Measurements from ENCODE around the gene CYP4F12.

The CYP4F12 gene

DNA sequence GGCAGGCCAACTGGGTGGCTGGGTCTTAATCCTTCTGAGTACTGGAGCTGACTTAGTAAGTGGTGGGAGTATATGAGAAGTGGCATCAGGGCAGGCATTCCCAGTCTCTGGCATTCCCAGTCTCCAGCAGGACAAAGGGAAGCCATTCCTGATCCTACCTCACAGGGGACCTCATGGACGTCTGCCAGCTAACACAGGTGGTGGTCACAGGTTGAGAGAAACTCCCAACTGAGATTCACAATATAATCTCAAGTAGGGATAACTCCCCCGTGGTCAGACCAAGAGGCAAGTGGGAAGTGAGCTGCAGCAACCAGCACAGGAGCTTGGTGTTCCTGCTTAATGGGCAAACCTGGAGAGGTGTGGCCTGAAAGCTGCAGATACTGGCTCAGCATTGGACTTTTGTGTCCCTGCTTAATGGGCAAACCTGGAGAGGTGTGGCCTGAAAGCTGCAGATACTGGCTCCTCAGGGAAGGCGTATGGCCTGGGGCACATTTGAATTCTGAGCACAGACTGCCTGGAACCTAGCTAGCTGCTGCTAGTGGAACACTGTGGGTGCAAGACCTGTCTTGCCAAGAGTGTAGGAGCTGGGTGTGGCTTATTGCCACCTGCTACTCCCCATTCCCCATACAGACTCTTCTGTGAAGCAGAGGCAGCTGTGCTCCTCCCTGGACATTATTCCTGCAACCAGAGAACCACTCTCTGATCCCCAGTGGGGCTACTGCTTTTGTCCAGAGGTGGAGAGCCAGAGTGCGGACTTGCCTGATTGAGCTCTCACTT is 29.1 kb downstream of the CYP4F12 start:
- Histone ChIP-seq H3K27ac (ENCODE audit: low read depth, low read length) (peak overlapping the region; percentile 51), H3K27me3 (ENCODE audit: control insufficient read depth in 1 of 2, insufficient read depth in 2 of 2, low read length in 2 of 2) (no peaks in the 10 kb centered on the region)

DNA sequence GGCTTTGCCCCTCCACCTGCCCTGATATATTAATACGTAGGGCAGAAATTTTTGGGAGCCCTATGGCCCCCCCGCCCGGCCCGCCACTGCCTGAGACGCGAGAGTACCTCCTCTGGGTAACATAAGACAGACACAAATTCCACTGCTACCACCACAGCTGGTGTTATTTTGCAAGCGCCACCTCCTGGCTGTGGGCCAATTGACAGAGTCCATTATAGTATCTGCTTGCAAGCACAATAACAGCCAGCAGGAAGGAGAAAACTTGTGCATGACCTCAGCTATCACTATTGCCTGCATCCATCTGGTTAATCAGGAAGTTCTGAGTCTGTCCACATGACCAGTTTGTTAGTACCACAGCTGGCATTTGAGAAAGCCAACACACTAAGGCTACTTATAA is 29.6 kb downstream of the CYP4F12 start:
- Histone ChIP-seq H3K27ac (ENCODE audit: low read depth, low read length) (peak overlapping the region; percentile 51), H3K4me3 (ENCODE audit: low read depth in 1 of 2, low read length in 2 of 2) (peak overlapping the region in 1 of 2 donors; percentile 43), H3K4me1 (ENCODE audit: control insufficient read depth in 1 of 2, insufficient read depth in 2 of 2, low read length in 2 of 2) (peaks cover 15 to 30% of the 10 kb centered on the region in 2 donors), H3K9me3 (ENCODE audit: control insufficient read depth in 1 of 2, low read length in 2 of 2) (no peaks in the 10 kb centered on the region), H3K36me3 (ENCODE audit: control insufficient read depth in 1 of 2, insufficient read depth in 2 of 2, low read length in 2 of 2) (peaks cover 4 to 15% of the 10 kb centered on the region in 2 donors), H3K27me3 (ENCODE audit: control insufficient read depth in 1 of 2, insufficient read depth in 2 of 2, low read length in 2 of 2) (no peaks in the 10 kb centered on the region), H3K9ac (ENCODE audit: low read depth in 1 of 2, low read length in 2 of 2) (peak overlapping the region; percentile 39 to 52)

More for the DNA sequence above, 29.1 kb downstream of the CYP4F12 start:
- peak overlapping the region; percentile 39 to 52 for H3K9ac ChIP-seq (ENCODE audit: low read depth in 1 of 2, low read length in 2 of 2)
- H3K4me3 ChIP-seq (ENCODE audit: low read depth in 1 of 2, low read length in 2 of 2), result peak overlapping the region; percentile 5 to 43
- H3K36me3 ChIP-seq (ENCODE audit: control insufficient read depth in 1 of 2, insufficient read depth in 2 of 2, low read length in 2 of 2), result peaks cover 10 to 21% of the 10 kb centered on the region in 2 donors
- no peaks in the 10 kb centered on the region for H3K9me3 ChIP-seq (ENCODE audit: control insufficient read depth in 1 of 2, low read length in 2 of 2)
- H3K4me1 ChIP-seq (ENCODE audit: control insufficient read depth in 1 of 2, insufficient read depth in 2 of 2, low read length in 2 of 2), result peaks cover 15 to 30% of the 10 kb centered on the region in 2 donors

DNA sequence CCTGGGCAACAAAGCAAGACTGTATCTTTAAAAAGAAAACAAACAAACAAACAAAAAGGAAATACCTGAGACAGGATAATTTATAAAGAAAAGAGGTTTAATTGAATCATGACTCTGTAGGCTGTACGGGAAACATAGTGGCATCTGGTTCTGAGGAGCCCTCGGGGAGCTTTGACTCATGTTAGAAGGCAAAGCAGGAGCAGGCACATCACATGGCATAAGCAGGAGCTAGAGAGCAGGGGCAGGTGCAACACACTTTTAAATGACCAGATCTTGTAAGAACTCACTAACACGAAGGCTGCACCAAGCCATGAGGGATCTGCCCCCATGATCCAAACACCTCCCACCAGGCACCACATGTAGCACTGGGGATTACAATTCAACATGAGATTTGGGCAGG is 41.8 kb downstream of the CYP4F12 start:
- H3K27me3 ChIP-seq (ENCODE audit: control insufficient read depth in 1 of 2, insufficient read depth in 2 of 2, low read length in 2 of 2), result peaks cover 0 to 8% of the 10 kb centered on the region in 2 donors
- H3K4me1 ChIP-seq (ENCODE audit: control insufficient read depth in 1 of 2, insufficient read depth in 2 of 2, low read length in 2 of 2), result peaks cover 10 to 11% of the 10 kb centered on the region in 2 donors
- no peak overlapping the region for H3K4me3 ChIP-seq (ENCODE audit: low read depth in 1 of 2, low read length in 2 of 2)
- H3K27ac ChIP-seq (ENCODE audit: low read depth, low read length), result no peak overlapping the region
- H3K9ac ChIP-seq (ENCODE audit: low read depth in 1 of 2, low read length in 2 of 2), result no peak overlapping the region
- H3K9me3 ChIP-seq (ENCODE audit: control insufficient read depth in 1 of 2, low read length in 2 of 2), result no peaks in the 10 kb centered on the region
- H3K36me3 ChIP-seq (ENCODE audit: control insufficient read depth in 1 of 2, insufficient read depth in 2 of 2, low read length in 2 of 2), result no peaks in the 10 kb centered on the region

DNA sequence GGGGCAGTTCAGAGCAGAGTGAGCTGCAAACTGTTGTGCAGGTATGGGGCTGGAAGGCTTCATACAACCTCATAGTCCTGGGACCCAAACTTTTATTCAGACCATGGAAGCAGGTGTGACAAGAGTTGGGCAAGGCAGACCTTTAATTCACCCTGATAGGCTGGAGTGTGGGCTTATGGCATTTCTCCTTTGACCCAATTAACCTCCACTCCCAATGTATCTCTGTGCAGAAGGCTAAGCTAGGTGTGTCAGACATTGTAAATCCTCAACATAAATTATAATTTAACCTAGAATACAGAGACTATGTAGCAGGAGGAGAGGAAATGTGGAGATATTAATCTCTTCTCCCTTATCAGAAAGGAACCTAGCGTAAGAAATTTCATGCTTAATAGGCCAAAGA is 42.8 kb downstream of the CYP4F12 start:
- H3K27ac ChIP-seq (ENCODE audit: low read depth, low read length), result no peak overlapping the region
- no peak overlapping the region for H3K4me3 ChIP-seq (ENCODE audit: low read depth in 1 of 2, low read length in 2 of 2)
- H3K27me3 ChIP-seq (ENCODE audit: control insufficient read depth in 1 of 2, insufficient read depth in 2 of 2, low read length in 2 of 2), result peaks cover 0 to 8% of the 10 kb centered on the region in 2 donors
- H3K4me1 ChIP-seq (ENCODE audit: control insufficient read depth in 1 of 2, insufficient read depth in 2 of 2, low read length in 2 of 2), result peaks cover 10 to 11% of the 10 kb centered on the region in 2 donors
- no peak overlapping the region for H3K9ac ChIP-seq (ENCODE audit: low read depth in 1 of 2, low read length in 2 of 2)
- no peaks in the 10 kb centered on the region for H3K36me3 ChIP-seq (ENCODE audit: control insufficient read depth in 1 of 2, insufficient read depth in 2 of 2, low read length in 2 of 2)
- no peaks in the 10 kb centered on the region for H3K9me3 ChIP-seq (ENCODE audit: control insufficient read depth in 1 of 2, low read length in 2 of 2)

DNA sequence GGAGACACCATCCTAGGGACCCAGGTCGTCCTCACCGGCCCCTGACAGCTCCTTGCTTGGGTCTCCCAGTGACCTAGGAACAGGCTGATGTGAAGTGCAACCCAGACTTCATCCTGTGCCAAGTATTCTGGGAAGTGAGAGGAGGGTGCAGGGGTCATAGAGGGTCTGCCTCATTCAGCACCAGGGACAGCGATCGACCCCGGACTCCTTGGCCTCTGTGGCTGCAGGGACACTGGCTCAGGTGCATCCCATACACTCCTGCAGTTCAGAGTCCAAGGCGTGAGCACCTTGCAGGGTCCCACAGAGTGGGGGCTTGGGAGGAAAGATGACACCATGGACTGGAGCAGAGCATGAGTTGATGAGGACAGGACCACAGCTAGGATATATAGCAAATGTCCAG is 44.9 kb downstream of the CYP4F12 start:
- H3K4me3 ChIP-seq (ENCODE audit: low read depth in 1 of 2, low read length in 2 of 2), result no peak overlapping the region
- H3K9me3 ChIP-seq (ENCODE audit: control insufficient read depth in 1 of 2, low read length in 2 of 2), result no peaks in the 10 kb centered on the region
- no peaks in the 10 kb centered on the region for H3K36me3 ChIP-seq (ENCODE audit: control insufficient read depth in 1 of 2, insufficient read depth in 2 of 2, low read length in 2 of 2)
- H3K4me1 ChIP-seq (ENCODE audit: control insufficient read depth in 1 of 2, insufficient read depth in 2 of 2, low read length in 2 of 2), result peaks cover 10 to 11% of the 10 kb centered on the region in 2 donors
- H3K9ac ChIP-seq (ENCODE audit: low read depth in 1 of 2, low read length in 2 of 2), result no peak overlapping the region
- no peak overlapping the region for H3K27ac ChIP-seq (ENCODE audit: low read depth, low read length)
- H3K27me3 ChIP-seq (ENCODE audit: control insufficient read depth in 1 of 2, insufficient read depth in 2 of 2, low read length in 2 of 2), result peaks cover 6 to 8% of the 10 kb centered on the region in 2 donors

DNA sequence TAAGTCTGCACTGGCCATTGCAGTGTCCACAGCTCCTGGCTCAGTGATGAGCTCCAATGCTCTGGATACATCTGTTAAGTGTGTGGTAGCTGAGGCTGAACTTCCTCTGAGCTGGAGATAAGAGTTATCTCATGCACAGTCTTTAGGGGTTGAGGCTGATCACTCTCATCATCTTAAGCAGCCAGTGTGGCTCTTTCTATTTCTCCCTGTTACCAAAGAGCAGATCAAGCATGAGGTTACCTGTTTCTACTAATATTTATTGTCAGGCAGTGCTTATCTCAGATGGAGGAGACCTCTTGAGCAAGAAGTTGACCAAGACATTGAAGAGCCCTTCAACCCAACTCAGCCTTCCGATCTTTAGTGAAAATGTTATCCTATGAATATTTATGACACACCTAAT is 48.4 kb downstream of the CYP4F12 start:
- Histone ChIP-seq H3K9me3 (ENCODE audit: control insufficient read depth in 1 of 2, low read length in 2 of 2) (no peaks in the 10 kb centered on the region), H3K27ac (ENCODE audit: low read depth, low read length) (no peak overlapping the region), H3K4me3 (ENCODE audit: low read depth in 1 of 2, low read length in 2 of 2) (no peak overlapping the region), H3K36me3 (ENCODE audit: control insufficient read depth in 1 of 2, insufficient read depth in 2 of 2, low read length in 2 of 2) (no peaks in the 10 kb centered on the region), H3K27me3 (ENCODE audit: control insufficient read depth in 1 of 2, insufficient read depth in 2 of 2, low read length in 2 of 2) (peaks cover 10 to 14% of the 10 kb centered on the region in 2 donors), H3K4me1 (ENCODE audit: control insufficient read depth in 1 of 2, insufficient read depth in 2 of 2, low read length in 2 of 2) (peaks cover 3% of the 10 kb centered on the region in 2 donors), H3K9ac (ENCODE audit: low read depth in 1 of 2, low read length in 2 of 2) (no peak overlapping the region)

DNA sequence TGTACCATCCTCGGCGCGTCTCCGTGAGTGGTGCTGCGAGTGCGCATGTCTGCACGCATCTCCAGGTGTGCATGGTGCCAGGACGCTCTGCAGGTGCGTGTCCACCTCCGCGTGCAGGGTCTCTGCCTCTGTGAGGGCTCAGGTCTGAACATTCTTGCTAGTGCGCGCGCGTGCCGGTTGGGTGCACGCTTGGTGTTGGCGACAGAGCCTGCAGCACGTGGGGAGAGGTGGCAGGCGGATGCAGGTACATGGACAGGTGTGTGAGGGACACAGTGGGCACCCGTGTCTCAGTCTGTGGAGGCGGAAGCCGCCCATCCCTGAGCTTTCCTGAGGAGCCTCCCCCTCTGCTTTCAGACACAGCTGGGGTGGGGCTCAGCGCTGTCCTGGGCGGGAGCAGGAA is 50.1 kb downstream of the CYP4F12 start:
- peaks cover 10 to 14% of the 10 kb centered on the region in 2 donors for H3K27me3 ChIP-seq (ENCODE audit: control insufficient read depth in 1 of 2, insufficient read depth in 2 of 2, low read length in 2 of 2)
- no peak overlapping the region for H3K4me3 ChIP-seq (ENCODE audit: low read depth in 1 of 2, low read length in 2 of 2)
- no peaks in the 10 kb centered on the region for H3K4me1 ChIP-seq (ENCODE audit: control insufficient read depth in 1 of 2, insufficient read depth in 2 of 2, low read length in 2 of 2)
- no peak overlapping the region for H3K9ac ChIP-seq (ENCODE audit: low read depth in 1 of 2, low read length in 2 of 2)
- no peak overlapping the region for H3K27ac ChIP-seq (ENCODE audit: low read depth, low read length)
- no peaks in the 10 kb centered on the region for H3K36me3 ChIP-seq (ENCODE audit: control insufficient read depth in 1 of 2, insufficient read depth in 2 of 2, low read length in 2 of 2)
- H3K9me3 ChIP-seq (ENCODE audit: control insufficient read depth in 1 of 2, low read length in 2 of 2), result no peaks in the 10 kb centered on the region

DNA sequence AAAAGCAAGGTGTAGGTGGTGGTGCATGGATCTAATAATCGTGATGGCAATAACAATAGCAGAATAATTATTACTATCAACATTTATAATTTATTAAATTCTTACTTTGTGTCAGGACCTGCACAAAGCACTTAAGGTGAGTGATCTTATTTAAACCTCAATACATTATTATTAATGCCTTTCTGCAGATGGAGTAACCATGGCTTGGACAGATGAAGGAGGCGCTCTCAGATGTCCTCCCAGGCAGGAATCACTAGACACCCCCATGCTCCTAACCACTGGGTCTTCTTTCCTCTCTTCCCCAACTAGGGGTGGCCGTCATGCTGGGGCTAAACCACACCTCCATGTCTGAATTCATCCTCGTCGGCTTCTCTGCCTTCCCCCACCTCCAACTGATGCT is 54.8 kb downstream of the CYP4F12 start, which contains the start of gene OR10H2:
TSS of gene OR10H2 (plus strand) at position 301 of the 400 bp plus-strand sequence. CDS start at position 321, 20 bp downstream.
- Histone ChIP-seq H3K27me3 (ENCODE audit: control insufficient read depth in 1 of 2, insufficient read depth in 2 of 2, low read length in 2 of 2) (peaks cover 7 to 8% of the 10 kb centered on the region in 2 donors), H3K4me1 (ENCODE audit: control insufficient read depth in 1 of 2, insufficient read depth in 2 of 2, low read length in 2 of 2) (no peaks in the 10 kb centered on the region), H3K4me3 (ENCODE audit: low read depth in 1 of 2, low read length in 2 of 2) (no peak within 1 kb of the TSS), H3K36me3 (ENCODE audit: control insufficient read depth in 1 of 2, insufficient read depth in 2 of 2, low read length in 2 of 2) (no peaks in the 10 kb centered on the region), H3K9me3 (ENCODE audit: control insufficient read depth in 1 of 2, low read length in 2 of 2) (no peaks in the 10 kb centered on the region), H3K9ac (ENCODE audit: low read depth in 1 of 2, low read length in 2 of 2) (no peak within 1 kb of the TSS), H3K27ac (ENCODE audit: low read depth, low read length) (no peak within 1 kb of the TSS)

DNA sequence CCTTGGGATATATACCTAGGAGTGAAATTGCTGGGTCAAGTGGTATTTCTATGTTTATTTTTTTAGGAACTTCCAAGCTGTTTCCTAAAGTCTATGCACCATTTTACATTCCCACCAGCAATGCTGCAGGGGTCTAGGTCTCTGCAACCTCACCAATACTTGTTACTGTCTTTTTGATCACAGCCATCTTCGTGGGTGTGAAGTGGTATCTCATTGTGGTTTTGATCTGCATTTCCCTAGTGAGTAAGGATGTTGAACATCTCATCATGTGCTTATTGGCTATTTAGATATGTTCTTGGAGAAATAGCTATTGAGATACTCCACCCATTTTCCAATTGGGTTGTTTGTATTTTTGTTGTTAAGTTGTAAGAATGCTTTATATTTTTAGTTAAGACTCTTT is 57.7 kb downstream of the CYP4F12 start:
- H3K36me3 ChIP-seq (ENCODE audit: control insufficient read depth in 1 of 2, insufficient read depth in 2 of 2, low read length in 2 of 2), result no peaks in the 10 kb centered on the region
- no peaks in the 10 kb centered on the region for H3K9me3 ChIP-seq (ENCODE audit: control insufficient read depth in 1 of 2, low read length in 2 of 2)
- no peaks in the 10 kb centered on the region for H3K4me1 ChIP-seq (ENCODE audit: control insufficient read depth in 1 of 2, insufficient read depth in 2 of 2, low read length in 2 of 2)
- peaks cover 3 to 4% of the 10 kb centered on the region in 2 donors for H3K27me3 ChIP-seq (ENCODE audit: control insufficient read depth in 1 of 2, insufficient read depth in 2 of 2, low read length in 2 of 2)
- no peak overlapping the region for H3K4me3 ChIP-seq (ENCODE audit: low read depth in 1 of 2, low read length in 2 of 2)
- no peak overlapping the region for H3K9ac ChIP-seq (ENCODE audit: low read depth in 1 of 2, low read length in 2 of 2)
- no peak overlapping the region for H3K27ac ChIP-seq (ENCODE audit: low read depth, low read length)

DNA sequence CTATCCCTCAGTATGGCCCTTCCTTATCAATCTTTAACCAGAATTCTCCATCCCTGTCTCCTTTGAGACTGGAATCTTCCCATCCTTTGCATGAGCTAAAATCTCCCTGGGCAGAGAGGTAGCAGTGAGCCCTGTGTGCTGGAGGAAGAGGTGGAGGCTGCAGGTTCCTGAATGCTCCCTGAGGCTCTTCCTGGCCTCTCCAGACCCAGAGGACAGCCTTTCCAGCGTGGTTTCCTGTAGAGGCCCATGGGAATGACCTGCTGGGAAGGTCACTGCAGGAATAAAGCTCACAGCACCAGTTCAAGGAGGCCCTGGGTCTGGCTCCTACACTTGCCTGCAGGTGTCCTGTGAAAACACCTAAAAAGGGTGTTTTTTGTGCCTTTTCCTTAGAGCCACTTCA is 59.5 kb downstream of the CYP4F12 start:
- Histone ChIP-seq H3K36me3 (ENCODE audit: control insufficient read depth in 1 of 2, insufficient read depth in 2 of 2, low read length in 2 of 2) (no peaks in the 10 kb centered on the region), H3K9ac (ENCODE audit: low read depth in 1 of 2, low read length in 2 of 2) (no peak overlapping the region), H3K27me3 (ENCODE audit: control insufficient read depth in 1 of 2, insufficient read depth in 2 of 2, low read length in 2 of 2) (peaks cover 0 to 3% of the 10 kb centered on the region in 2 donors), H3K4me1 (ENCODE audit: control insufficient read depth in 1 of 2, insufficient read depth in 2 of 2, low read length in 2 of 2) (no peaks in the 10 kb centered on the region), H3K4me3 (ENCODE audit: low read depth in 1 of 2, low read length in 2 of 2) (no peak overlapping the region), H3K9me3 (ENCODE audit: control insufficient read depth in 1 of 2, low read length in 2 of 2) (no peaks in the 10 kb centered on the region), H3K27ac (ENCODE audit: low read depth, low read length) (no peak overlapping the region)

All from duodenal mucosa (tissue), 2 donors.